SIG-M5 treated with dmso at 0.1 percent for 504 hours (cell line): ENCODE measurements around the gene MUC6.

Source experiments
- DNase-seq: peaks from one replicate; lab custom pipeline; 2025; ENCODE audit not compliant: unreplicated experiment; lab: John Stamatoyannopoulos, UW

The MUC6 gene

GRCh38 chr11:1073261-1073724 is 36.8 kb upstream of the MUC6 start:
- no peak for DNase-seq

GRCh38 chr11:1072821-1073231 is 36.3 kb upstream of the MUC6 start:
- no peak for DNase-seq

GRCh38 chr11:1072116-1072820 is 35.8 kb upstream of the MUC6 start:
- DNase-seq = no peak

DNA sequence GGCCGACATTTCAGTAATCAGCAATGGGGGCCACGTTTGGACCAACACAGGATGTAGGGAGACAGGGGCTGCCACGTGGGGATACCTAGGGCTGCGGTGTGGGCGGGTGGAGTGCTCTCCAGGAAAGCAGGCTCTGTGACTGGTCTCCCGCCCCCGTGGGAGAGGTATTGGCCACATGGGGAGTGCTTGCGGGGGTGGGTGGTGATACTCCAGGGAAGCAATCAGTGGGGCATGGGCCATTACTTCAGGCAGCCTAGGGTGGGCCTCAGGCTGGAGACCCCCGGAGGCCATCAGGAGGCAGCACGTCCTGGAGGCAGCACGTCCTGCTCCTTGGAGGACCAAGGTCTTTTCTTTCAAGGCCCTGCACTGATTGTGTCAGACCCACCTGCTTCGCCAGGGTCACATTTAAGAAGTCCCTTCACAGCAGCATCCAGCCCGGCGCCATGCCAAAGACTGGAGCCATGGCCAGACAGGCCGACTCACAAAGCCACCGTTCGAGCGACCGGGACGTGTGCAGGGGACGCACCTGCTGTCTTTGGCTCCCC is 35.1 kb upstream of the MUC6 start:
- no peak for DNase-seq

GRCh38 chr11:1070594-1071462 is 34.3 kb upstream of the MUC6 start:
- no peak for DNase-seq

GRCh38 chr11:1069740-1070139 is 33.2 kb upstream of the MUC6 start:
- DNase-seq = no peak

DNA sequence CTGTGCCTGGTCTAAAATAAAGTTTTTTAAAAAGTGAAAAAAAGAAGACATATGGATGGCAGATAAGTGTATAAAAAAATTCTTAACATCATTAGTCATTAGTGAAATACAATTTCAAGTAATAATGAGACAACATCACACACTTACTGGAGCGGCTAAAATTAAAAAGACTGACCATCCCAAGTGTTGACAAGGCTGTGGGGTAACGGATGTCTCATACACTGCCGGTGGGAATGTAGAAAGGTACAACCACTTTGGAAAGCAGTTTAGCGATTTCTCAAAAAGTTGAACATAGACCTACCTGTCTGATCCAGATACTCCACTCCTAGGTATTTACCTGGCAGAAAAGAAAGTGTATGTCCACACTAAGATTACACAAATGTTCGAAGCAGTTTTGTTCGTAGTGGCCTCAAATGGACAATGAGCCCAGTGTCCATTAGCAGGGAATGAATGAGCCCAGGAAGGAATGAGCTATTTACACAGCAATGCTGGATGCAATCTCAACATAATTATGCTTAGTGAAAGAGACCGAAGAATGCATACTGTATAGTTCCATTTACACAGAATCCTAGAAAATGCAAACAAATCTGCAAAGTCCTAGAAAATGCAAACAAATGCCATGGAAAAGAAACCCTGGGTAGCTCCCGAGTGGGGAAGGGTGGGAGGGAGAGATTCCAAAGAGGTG is 31.4 kb upstream of the MUC6 start:
- no peak for DNase-seq

GRCh38 chr11:1064167-1064566 is 27.6 kb upstream of the MUC6 start:
- DNase-seq = peak; percentile 17

- DNase-seq = no peak
Measured at GRCh38 chr11:1062075-1062820, 25.7 kb upstream of the MUC6 start.

DNA sequence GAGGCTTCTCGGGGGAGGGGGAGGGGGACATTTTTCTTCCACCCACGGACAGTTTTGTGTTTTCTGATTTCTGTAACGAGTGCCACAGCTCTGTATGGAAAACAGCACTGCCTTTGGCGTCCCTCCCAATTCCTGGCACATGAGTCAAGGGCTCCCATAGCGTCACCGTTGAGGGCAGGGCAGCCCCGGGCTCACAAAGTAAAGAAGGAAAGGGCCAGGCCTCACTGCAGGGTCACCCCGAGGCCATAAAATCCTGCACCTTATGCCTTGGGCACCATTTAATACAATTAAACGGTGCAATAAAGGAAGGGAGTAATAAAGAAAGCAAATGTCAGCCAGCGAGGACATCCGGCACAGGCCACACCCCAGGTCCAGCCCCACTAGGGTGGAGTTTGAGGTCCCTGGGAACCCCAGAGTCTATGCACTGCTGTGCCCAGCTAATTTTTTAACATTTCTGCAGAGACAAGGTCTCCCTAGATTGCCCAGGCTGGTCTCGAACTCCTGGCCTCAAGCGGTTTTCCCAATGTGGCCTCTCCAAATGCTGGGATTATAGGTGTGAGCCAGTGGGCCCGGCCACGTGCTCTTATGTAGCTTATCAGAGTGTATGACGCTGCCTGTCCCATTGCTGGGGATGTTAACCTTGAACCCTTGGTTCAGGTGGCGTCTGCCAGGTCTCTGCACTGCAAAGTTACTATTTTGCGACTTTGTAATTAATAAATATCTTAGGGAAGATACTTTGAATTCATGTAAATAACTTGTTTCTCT is 24.5 kb upstream of the MUC6 start:
- DNase-seq = peak; percentile 26

DNA sequence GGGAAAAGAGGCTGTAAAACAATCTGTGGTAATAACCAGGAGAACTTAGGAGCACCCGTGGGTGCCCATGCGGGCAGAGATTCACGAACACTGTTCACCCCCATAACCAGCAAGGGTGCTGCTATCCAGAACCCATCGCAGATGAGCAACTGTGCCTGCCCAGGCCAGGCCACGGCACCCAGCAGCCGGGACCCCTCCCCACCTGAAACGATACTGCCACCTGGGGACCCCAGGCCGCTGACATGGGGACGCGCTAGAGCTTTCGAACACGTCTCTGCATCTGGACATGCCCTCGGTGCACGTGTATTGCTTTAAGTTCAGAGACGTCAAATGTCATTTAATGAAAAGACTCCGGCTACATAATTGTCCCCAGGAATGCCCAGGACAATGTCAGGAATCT is 23.9 kb upstream of the MUC6 start:
- DNase-seq = no peak

DNA sequence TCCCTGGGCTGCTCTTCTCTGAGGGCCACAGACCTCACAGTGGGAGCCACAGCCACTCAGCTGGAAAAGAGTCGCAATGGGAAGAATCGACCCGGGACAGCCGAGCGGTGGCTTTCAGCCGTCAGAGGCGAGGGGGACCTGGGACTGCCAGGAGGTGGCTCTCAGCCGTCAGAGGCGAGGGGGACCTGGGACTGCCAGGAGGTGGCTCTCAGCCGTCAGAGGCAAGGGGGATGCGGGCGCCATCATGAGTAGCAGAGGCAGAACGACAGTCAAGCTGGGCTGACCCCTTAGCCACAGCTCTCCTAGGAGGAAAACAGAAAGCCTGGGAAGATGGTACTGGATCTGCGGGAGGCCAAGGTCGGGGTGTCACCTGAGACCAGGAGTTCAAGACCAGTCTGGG is 23.2 kb upstream of the MUC6 start:
- DNase-seq = no peak

- DNase-seq = no peak
Measured at GRCh38 chr11:1057806-1058205, 21.3 kb upstream of the MUC6 start.

DNA sequence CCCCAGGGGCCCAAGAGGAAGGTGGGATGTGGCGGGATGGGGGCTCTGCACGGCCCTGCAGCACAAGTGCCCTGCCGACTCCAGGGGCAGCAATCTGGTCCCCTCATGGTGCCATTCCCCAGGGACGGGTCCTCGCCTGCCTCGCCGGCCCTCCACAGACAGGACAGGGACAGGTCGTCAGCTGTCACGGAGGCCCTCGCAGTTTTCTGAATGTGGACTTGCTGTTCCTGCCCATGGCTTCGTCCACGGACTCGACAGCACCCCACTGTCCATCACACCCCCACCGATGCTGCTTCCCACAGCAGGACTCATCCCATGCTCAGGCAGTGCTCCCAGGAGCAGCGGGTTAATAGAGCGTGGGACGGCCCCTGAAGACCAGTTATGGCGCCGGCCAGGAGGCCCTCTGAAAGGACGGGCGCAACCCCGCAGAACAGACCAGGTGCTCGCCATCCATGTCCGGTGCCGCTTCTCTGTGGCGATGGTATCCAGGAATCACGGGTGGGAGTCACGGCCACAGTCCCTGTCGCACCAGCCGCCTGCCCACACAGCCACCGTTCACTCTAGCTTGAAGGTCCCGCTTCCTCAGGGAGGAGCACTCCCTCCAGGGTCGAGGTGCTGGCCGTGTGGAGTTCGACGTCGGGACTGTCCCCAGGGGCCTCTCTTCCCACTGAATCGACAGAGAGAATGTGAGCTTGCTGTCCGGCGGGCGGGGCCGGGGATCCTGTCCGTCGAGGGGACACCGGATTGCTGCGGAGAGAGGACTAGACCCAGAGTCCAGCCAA is 19.7 kb upstream of the MUC6 start:
- no peak for DNase-seq

DNA sequence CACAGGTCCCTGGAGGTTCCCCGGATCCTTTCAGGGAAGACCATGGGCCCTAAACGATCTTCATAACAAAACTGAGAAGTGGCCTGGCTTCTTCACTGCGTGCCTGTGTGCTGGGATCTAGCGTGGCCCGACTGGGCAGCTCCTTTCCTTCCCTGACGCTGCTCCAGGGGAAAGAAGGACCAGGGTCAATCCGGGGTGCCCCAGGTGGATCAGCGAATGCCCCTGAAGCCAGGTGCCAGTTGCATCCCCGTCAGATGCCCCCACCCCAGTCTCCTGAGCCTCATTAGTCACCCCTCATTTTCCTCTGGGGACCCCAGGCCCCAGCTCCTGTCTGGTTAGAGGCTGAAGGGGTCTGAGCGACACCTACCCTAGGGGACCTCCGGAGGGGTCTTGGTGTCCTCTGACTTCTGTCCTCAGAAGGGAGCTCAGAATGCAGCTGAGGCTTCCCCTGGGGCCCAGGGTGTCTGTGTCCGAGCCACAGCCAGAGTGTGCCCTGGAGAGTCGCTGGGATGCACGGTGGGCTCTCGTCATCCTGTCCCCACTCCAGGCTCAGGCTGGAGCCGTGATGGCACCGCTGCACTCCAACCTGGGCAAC is 18.7 kb upstream of the MUC6 start:
- no peak for DNase-seq

- no peak for DNase-seq
Measured at GRCh38 chr11:1054143-1055108, 17.9 kb upstream of the MUC6 start.

DNA sequence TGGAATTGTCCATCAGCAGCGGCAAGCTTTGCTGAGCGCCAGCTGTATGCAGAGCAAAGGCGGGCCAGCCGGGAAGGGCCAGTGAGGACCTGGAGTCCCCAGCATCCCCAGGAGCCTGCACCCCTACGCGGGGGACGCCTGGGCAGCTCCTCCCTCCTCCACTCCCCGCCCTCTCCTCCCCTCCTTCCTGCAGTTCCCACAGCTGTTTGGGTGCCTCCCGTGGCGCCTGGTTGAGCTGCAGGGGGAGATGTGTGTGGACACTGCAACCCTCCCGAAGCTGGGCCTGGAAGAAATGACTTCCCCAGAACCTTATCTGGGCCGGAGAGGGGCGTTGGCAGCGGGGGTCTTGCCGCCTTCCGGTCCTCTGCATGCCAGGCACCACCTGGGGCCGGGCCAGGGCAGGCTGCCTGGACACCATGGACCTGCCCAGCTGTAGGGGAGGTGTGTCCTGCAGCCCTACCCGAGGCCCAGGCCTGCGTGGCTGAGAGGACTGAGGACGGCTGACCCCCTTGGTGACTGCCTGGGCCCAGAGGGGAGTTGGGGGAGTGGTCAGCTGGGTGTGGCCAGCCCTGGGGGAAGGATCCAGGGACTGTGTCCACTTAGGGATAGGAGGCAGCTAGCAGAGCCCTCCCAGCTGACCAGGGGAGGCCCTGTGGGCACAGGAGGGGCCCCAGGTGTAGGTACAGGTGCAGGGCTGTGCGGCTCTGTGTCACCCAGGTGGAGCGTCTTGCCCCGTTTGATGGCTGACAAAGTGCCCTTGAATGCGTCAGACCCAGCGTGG is 16.8 kb upstream of the MUC6 start:
- no peak for DNase-seq
